Measurements from ENCODE around the gene SPATA3.

GRCh38 chr2:231038483-231039293, 42.8 kb downstream of the SPATA3 start:
- no peak for TF ChIP-seq ARNT (IDR thresholded peaks at IDR 0.05)
- TF ChIP-seq FOXA1 (IDR thresholded peaks at IDR 0.05) = no peak
- no peak for TF ChIP-seq ELF4 (IDR thresholded peaks at IDR 0.05)
- no peak for TF ChIP-seq SP1 (IDR thresholded peaks at IDR 0.05)
- TF ChIP-seq HDGF (IDR thresholded peaks at IDR 0.05; ENCODE audit: borderline replicate concordance) = no peak
- no peak for TF ChIP-seq TARDBP (IDR thresholded peaks at IDR 0.05)
- no peak for TF ChIP-seq FOXK2 (IDR thresholded peaks at IDR 0.05)
- TF ChIP-seq SUZ12 (IDR thresholded peaks at IDR 0.05) = no peak
- no peak for TF ChIP-seq BHLHE40 (IDR thresholded peaks at IDR 0.05; ENCODE audit: borderline replicate concordance)
- TF ChIP-seq CTBP1 (IDR thresholded peaks at IDR 0.05; ENCODE audit: borderline replicate concordance) = no peak
- no peak for TF ChIP-seq NFRKB (IDR thresholded peaks at IDR 0.05)

Data from HEK293T (cell line).